K562 (cell line): ENCODE data around the gene SMAD3. TPM values are rescaled to one million over a fixed set of nuclear protein-coding genes. Genes with fewer than 3 reads are reported as not detected.

Experiments used
- CREM ChIP-seq: IDR thresholded peaks from 2 replicates; pipeline ENCODE4 v1.6.1; 2014; ENCODE audit warnings: antibody characterized with exemption, low read depth
- ETV5 ChIP-seq: sonication (generic); formaldehyde crosslinking; IDR thresholded peaks from 2 replicates; pipeline ENCODE4 v1.4.0; 2020; ENCODE audit warnings: low read depth, mild to moderate bottlenecking, missing genetic modification reagents
- FOXM1 ChIP-seq, 2 experiments: fragments of 450-650 bp in 1 of 2; sonication (generic) in 1 of 2; formaldehyde crosslinking in 1 of 2; IDR thresholded peaks; 2 replicates each; pipeline versions ENCODE4 v1.6.1 to v1.9.0; 2017 to 2022; ENCODE audit warnings: low read depth in 2 of 2, mild to moderate bottlenecking in 2 of 2, missing genetic modification reagents in 1 of 2, moderate library complexity in 1 of 2
- GTF2E2 ChIP-seq: fragments of 200-800 bp; sonication (Bioruptor generic); IDR thresholded peaks from 2 replicates; pipeline ENCODE4 v1.6.1; 2016; ENCODE audit warnings: missing genetic modification characterization, missing compliant biosample characterization
- HNRNPLL ChIP-seq: fragments of 200-400 bp; formaldehyde crosslinking; IDR thresholded peaks from 2 replicates; pipeline ENCODE4 v1.6.1; 2017; ENCODE audit warnings: low read length, low read depth, mild to moderate bottlenecking; ENCODE audit not compliant: poor library complexity, severe bottlenecking
- IRF2 ChIP-seq: sonication (generic); formaldehyde crosslinking; IDR thresholded peaks from 2 replicates; pipeline ENCODE4 v1.8.1; 2022; ENCODE audit warnings: mild to moderate bottlenecking, missing genetic modification reagents
- KDM5B ChIP-seq: fragments of 200-600 bp; sonication (generic); IDR thresholded peaks from 2 replicates; pipeline ENCODE4 v1.6.1; 2012; ENCODE audit warnings: low read depth, mild to moderate bottlenecking, moderate library complexity, low read length, control low read depth, inconsistent platforms; ENCODE audit not compliant: insufficient replicate concordance
- KLF13 ChIP-seq: fragments of 450-650 bp; IDR thresholded peaks from 2 replicates; pipeline ENCODE4 v1.6.1; 2016; ENCODE audit warnings: missing genetic modification characterization, low read depth, mild to moderate bottlenecking, missing compliant biosample characterization, moderate library complexity, borderline replicate concordance
- MXD1 ChIP-seq: fragments of 250-450 bp; sonication (Bioruptor Pico); IDR thresholded peaks from 2 replicates; pipeline ENCODE4 v1.8.0; 2021; ENCODE audit warnings: borderline replicate concordance, mild to moderate bottlenecking, moderate library complexity; ENCODE audit not compliant: poor library complexity, severe bottlenecking
- MXI1 ChIP-seq: IDR thresholded peaks from 2 replicates; pipeline ENCODE4 v1.6.1; 2011; ENCODE audit warnings: low read depth, mild to moderate bottlenecking, improper control_type of control experiment, low read length
- NR1H2 ChIP-seq: sonication (generic); formaldehyde crosslinking; IDR thresholded peaks from 2 replicates; pipeline ENCODE4 v1.4.0; 2020; ENCODE audit warnings: mild to moderate bottlenecking, missing genetic modification reagents
- TFAM ChIP-seq: fragments of 250-450 bp; sonication (Bioruptor Pico); conservative IDR thresholded peaks from 2 replicates; pipeline ENCODE4 v1.5.0; 2021; ENCODE audit warnings: mild to moderate bottlenecking, moderate library complexity
- ZBTB8A ChIP-seq: fragments of 450-650 bp; IDR thresholded peaks from 2 replicates; pipeline ENCODE4 v1.6.1; 2018; ENCODE audit warnings: mild to moderate bottlenecking, moderate library complexity; ENCODE audit not compliant: partially characterized antibody
- ZNF277 ChIP-seq: fragments of 250-450 bp; sonication (Bioruptor Pico); IDR thresholded peaks from 2 replicates; pipeline ENCODE4 v1.8.0; 2022; ENCODE audit warnings: inconsistent platforms, mild to moderate bottlenecking, moderate library complexity, borderline replicate concordance
- ZNF668 ChIP-seq: fragments of 250-450 bp; sonication (Bioruptor Pico); IDR thresholded peaks from 2 replicates; pipeline ENCODE4 v1.8.0; 2022; ENCODE audit warnings: mild to moderate bottlenecking, inconsistent platforms
- ZNF778 ChIP-seq: fragments of 450-650 bp; formaldehyde crosslinking; IDR thresholded peaks from 2 replicates; pipeline ENCODE4 v1.4.0; 2020; ENCODE audit warnings: mild to moderate bottlenecking, moderate library complexity
- polyA plus RNA-seq, 8 experiments: library from polyadenylated mRNA; depleted of rRNA in 4 of 8; stranded (reverse) in 5 of 8; unstranded in 3 of 8; fragments of >200 nt; fragmentation: Nextera tagmentation in 2 of 8; fragmentation: Illumina TruSeq in 1 of 8; extraction: Ambion mirVana in 2 of 8; extraction: Trizol in 1 of 8; gene quantifications; 2 replicates each; pipeline versions ENCODE4 v1.2.1 to v1.2.3, GENCODE V29; 2011 to 2014; ENCODE audit warnings: inconsistent platforms in 1 of 8, missing spikeins in 1 of 8
- total RNA-seq, 7 experiments: library from RNA; depleted of rRNA in 6 of 7; stranded (reverse); fragments of >200 nt in 6 of 7; fragmentation: Illumina TruSeq in 2 of 7; extraction: Trizol in 2 of 7; gene quantifications; 2 replicates each; pipeline versions ENCODE4 v1.2.1 to v1.2.3, GENCODE V29; 2011 to 2021; ENCODE audit warnings: low replicate concordance in 1 of 7

Gene SMAD3
- total and polyA plus RNA-seq, 9 of the 15 experiments (the other 6 are each of a cell fraction or from before 2014, with no cell fraction given) = 4.3 to 39.2 (median 11.1) TPM

- TF ChIP-seq GTF2E2 (tag) (peak; percentile 68; the same call in 1 of the 2 replicates), KDM5B (peak; percentile 28), ETV5 (CRISPR knock-in tag) (peak; percentile 10; the same call in 1 of the 2 replicates), ZBTB8A (no peak), FOXM1 (IDR thresholded peaks at IDR 0.05; ENCODE audit: low read depth) (no peak), FOXM1 (CRISPR knock-in tag; IDR thresholded peaks at IDR 0.05; ENCODE audit: low read depth) (peak; percentile 42; the same call in 1 of the 2 replicates), MXI1 (peak; percentile 64), CREM (peak; percentile 40; the same call in 1 of the 2 replicates), KLF13 (tag) (0 out of 2 replicates have a peak, but pooled peaks have one; percentile 63), NR1H2 (CRISPR knock-in tag) (0 out of 2 replicates have a peak, but pooled peaks have one; percentile 61), IRF2 (CRISPR knock-in tag) (no peak), HNRNPLL (no peak), ZNF668 (CRISPR knock-in tag) (no peak), TFAM (CRISPR knock-in tag) (no peak), ZNF778 (CRISPR knock-in tag) (no peak), ZNF277 (CRISPR knock-in tag) (no peak), MXD1 (CRISPR knock-in tag) (no peak)
Observed at GRCh38 chr15:67065531-67066005, at the start of gene SMAD3 (continued).
